ENCODE data around the gene RPS26.
"Not testable (repeated sequence)": the region's sequence is repeated elsewhere in the genome, so short reads cannot be mapped to it uniquely, and the experiment has no call there.

The RPS26 gene

DNA sequence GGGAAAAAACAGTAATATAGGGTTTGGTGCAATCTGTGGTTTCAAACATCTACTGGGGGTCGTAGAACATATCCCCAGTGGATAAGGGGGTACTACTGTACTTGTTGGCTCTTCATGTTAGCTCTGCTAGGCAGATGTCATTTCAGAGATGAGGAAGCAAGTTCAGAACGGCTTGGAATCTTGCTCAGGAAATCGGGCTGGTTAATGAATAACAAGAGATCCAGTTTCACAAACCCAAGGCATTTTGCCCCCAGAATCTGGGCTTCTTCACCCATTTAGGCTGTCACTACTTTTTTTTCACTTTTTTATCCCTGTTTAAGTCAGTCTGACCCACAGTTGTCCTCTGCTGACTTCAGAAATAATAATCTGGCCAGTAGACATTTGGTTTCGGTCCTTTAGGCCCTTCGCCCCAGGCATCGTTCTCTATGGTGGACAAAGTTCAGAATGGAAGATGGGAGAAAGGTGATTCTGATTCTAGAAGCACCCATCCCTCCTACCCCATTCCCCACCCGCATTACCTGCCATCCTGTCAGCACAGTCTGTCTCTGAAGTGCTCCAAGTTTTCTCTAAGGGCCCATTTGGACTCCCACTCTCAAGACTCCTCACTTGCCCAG is 40.1 kb upstream of the RPS26 start:
- no peak overlapping the region for H3K4me2 ChIP-seq (ENCODE audit: low read length)
- TF ChIP-seq EZH2phosphoT487 (IDR thresholded peaks at IDR 0.05; ENCODE audit: borderline replicate concordance, low read length): no peak
- TF ChIP-seq, protein P1, sequence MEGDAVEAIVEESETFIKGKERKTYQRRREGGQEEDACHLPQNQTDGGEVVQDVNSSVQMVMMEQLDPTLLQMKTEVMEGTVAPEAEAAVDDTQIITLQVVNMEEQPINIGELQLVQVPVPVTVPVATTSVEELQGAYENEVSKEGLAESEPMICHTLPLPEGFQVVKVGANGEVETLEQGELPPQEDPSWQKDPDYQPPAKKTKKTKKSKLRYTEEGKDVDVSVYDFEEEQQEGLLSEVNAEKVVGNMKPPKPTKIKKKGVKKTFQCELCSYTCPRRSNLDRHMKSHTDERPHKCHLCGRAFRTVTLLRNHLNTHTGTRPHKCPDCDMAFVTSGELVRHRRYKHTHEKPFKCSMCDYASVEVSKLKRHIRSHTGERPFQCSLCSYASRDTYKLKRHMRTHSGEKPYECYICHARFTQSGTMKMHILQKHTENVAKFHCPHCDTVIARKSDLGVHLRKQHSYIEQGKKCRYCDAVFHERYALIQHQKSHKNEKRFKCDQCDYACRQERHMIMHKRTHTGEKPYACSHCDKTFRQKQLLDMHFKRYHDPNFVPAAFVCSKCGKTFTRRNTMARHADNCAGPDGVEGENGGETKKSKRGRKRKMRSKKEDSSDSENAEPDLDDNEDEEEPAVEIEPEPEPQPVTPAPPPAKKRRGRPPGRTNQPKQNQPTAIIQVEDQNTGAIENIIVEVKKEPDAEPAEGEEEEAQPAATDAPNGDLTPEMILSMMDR (IDR thresholded peaks at IDR 0.05; ENCODE audit: low read depth, low read length, poor library complexity, severe bottlenecking): no peak

DNA sequence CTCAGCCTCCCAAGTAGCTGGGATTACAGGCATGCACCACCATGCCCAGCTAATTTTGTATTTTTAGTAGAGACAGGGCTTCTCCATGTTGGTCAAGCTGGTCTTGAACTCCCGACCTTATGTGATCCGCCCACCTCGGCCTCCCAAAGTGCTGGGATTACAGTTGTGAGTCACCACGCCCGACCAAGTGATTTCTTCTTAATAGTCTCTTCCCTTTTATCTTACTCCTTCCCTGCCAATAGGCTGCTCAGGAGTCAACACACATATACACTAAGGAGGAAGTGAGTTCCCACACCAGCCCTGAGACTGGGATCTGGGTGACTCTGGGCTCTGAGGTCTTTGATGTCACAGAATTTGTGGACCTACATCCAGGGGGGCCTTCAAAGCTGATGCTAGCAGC is 38.3 kb upstream of the RPS26 start:
- H3K27ac ChIP-seq (ENCODE audit: low read depth, low read length): not testable (repeated sequence)
- peaks cover 10% of the 10 kb centered on the region for H3K4me1 ChIP-seq (ENCODE audit: control insufficient read depth, low read length)

More for the DNA sequence above, 40.1 kb upstream of the RPS26 start:
- H3F3A ChIP-seq (ENCODE audit: control insufficient read depth, insufficient read depth): peaks cover 5% of the 10 kb centered on the region; the same call in 1 of the 2 replicates
- H3K79me2 ChIP-seq (ENCODE audit: control insufficient read depth, low read length): no peaks in the 10 kb centered on the region
- H3K27ac ChIP-seq (ENCODE audit: low read depth, low read length): no peak overlapping the region
- no peaks in the 10 kb centered on the region for H3K9me3 ChIP-seq (ENCODE audit: control insufficient read depth, insufficient read depth, low read length)
- H3K4me3 ChIP-seq (ENCODE audit: low read length): no peak overlapping the region
- peaks cover 13% of the 10 kb centered on the region for H3K27me3 ChIP-seq (ENCODE audit: control insufficient read depth, low read length)
- H3K9me2 ChIP-seq (replicated peaks; ENCODE audit: control insufficient read depth, low read length): no peaks in the 10 kb centered on the region
- no peaks in the 10 kb centered on the region for H4K20me1 ChIP-seq (ENCODE audit: control insufficient read depth, insufficient read depth, low read depth, low read length)
- peaks cover 7% of the 10 kb centered on the region for H3K4me1 ChIP-seq (ENCODE audit: control insufficient read depth, low read length)
- H3K36me3 ChIP-seq (ENCODE audit: control insufficient read depth, low read length): no peaks in the 10 kb centered on the region

DNA sequence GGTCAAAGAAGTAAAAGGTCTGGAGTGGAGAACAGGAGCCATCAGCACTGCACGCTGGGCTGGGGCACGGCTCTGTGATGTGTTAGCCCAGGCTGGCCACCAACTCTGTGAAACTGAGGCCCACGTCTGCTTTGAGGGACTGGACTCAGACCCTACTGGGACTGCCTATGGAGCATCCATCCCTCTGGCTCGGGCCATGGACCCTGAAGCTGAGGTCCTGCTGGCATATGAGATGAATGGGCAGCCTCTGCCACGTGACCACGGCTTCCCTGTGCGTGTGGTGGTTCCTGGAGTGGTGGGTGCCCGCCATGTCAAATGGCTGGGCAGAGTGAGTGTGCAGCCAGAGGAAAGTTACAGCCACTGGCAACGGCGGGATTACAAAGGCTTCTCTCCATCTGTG is 37.5 kb upstream of the RPS26 start:
- H3K4me1 ChIP-seq (ENCODE audit: control insufficient read depth, low read length): peaks cover 10% of the 10 kb centered on the region
- TF ChIP-seq, protein P1 (IDR thresholded peaks at IDR 0.05; ENCODE audit: low read depth, low read length, poor library complexity, severe bottlenecking): no peak
- TF ChIP-seq EZH2phosphoT487 (IDR thresholded peaks at IDR 0.05; ENCODE audit: borderline replicate concordance, low read length): no peak
- peaks cover 5% of the 10 kb centered on the region; the same call in 1 of the 2 replicates for H3F3A ChIP-seq (ENCODE audit: control insufficient read depth, insufficient read depth)

More for the DNA sequence above, 38.3 kb upstream of the RPS26 start:
- not testable (repeated sequence) for H3F3A ChIP-seq (ENCODE audit: control insufficient read depth, insufficient read depth); H3K9me2 ChIP-seq (replicated peaks; ENCODE audit: control insufficient read depth, low read length); H4K20me1 ChIP-seq (ENCODE audit: control insufficient read depth, insufficient read depth, low read depth, low read length); H3K9me3 ChIP-seq (ENCODE audit: control insufficient read depth, insufficient read depth, low read length); H3K79me2 ChIP-seq (ENCODE audit: control insufficient read depth, low read length); H3K4me3 ChIP-seq (ENCODE audit: low read length); H3K36me3 ChIP-seq (ENCODE audit: control insufficient read depth, low read length); H3K4me2 ChIP-seq (ENCODE audit: low read length); H3K27me3 ChIP-seq (ENCODE audit: control insufficient read depth, low read length)

More for the DNA sequence above, 37.5 kb upstream of the RPS26 start:
- Histone ChIP-seq H3K9me3 (ENCODE audit: control insufficient read depth, insufficient read depth, low read length) (no peaks in the 10 kb centered on the region), H3K79me2 (ENCODE audit: control insufficient read depth, low read length) (0 out of 2 replicates have a peak, but pooled peaks cover 3% of the 10 kb centered on the region), H3K27me3 (ENCODE audit: control insufficient read depth, low read length) (no peaks in the 10 kb centered on the region), H3K9me2 (replicated peaks; ENCODE audit: control insufficient read depth, low read length) (no peaks in the 10 kb centered on the region), H3K36me3 (ENCODE audit: control insufficient read depth, low read length) (no peaks in the 10 kb centered on the region), H4K20me1 (ENCODE audit: control insufficient read depth, insufficient read depth, low read depth, low read length) (no peaks in the 10 kb centered on the region), H3K27ac (ENCODE audit: low read depth, low read length) (no peak overlapping the region), H3K4me2 (ENCODE audit: low read length) (no peak overlapping the region), H3K4me3 (ENCODE audit: low read length) (no peak overlapping the region)

Data from DOHH2 (cell line).